Occipital lobe (tissue), 2 donors: ENCODE data around the gene ZNF587B. TPM values are rescaled to one million over a fixed set of nuclear protein-coding genes. Genes with fewer than 3 reads are reported as not detected.
A peak's percentile ranks its signal among the peaks of the same experiment; 100 is the strongest.
"Not testable (repeated sequence)": the region's sequence is repeated elsewhere in the genome, so short reads cannot be mapped to it uniquely, and the experiment has no call there.

ENCODE experiments used
- DNase-seq: peaks from one replicate; lab custom pipeline; 2025; lab: John Stamatoyannopoulos, UW
- total RNA-seq: library from RNA; depleted of rRNA; stranded (reverse); fragments of >200 nt; gene quantifications from one replicate; pipeline ENCODE4 v1.2.3, GENCODE V29; 2014

ZNF587B gene
- total RNA-seq, 1 donor from 2014 or later = 20.9 TPM

DNA sequence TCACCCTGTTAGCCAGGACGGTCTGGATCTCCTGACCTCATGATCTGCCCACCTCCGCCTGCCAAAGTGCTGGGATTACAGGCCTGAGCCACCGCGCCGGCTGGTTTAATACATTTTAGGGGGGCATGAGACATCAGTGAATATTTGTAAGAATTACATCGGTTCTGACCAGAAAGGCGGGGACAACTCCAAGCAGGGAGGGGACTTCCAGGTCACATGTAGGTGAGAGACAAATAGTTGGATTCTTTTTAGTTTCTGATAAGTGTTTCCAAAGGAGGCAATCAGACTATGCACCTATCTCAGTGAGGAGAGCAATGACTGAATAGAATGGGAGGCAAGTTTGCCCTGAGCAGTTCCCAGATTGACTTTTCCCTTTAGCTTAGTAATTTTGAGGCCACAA lies 11.7 kb upstream of the ZNF587B start:
- DNase-seq = no peak

DNA sequence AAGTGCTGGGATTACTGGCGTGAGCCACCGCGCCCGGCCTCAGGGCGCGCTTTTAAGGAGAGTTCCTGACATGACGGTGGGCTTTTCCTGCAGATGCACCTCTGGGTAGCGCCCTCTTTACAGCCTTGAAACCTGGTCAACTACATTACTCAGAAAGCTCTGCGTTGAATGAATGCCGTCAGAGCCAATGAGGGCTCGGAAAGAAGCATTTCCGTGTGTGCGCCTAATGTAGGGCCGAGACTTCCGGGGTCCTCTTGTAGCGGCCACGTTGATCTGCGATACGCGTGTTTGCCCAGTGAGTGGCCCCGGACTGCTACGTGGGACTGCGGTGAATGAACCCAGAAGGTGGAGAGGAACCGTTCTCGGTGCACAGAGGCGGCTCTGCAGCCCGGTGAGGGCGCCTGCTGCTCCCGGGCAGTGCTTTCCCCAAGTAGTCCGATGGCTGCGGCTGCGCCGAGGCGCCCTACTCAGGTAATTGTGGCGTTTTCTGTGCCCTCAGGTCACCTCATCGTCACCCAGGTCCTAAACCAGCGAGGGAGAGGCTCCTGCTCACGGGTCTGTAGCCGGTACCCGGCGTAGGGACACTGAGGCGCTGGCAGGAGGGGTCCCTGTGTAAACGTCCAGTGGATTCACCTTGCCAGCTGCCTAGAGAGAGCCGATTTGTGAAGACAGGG lies 10.5 kb upstream of the ZNF587B start:
- DNase-seq = peak; percentile 83

DNA sequence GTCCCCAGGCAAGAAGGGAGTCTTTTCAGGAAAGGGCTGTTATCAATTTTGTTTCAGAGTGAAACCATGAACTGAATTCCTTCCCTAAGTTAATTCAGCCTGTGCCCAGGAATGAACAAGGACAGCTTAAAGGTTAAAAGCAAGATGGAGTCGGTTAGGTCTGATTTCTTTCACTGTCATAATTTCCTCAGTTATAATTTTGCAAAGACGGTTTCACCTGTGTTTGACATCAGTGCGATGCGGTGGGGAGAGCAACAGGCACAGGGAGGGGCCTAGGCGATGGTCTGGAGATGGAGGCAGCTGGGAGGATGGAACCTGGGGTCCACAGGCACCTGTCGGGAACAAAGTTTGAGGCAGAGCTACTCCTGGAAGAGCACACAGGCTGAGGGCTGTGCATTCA lies 9.5 kb upstream of the ZNF587B start:
- DNase-seq = no peak

DNA sequence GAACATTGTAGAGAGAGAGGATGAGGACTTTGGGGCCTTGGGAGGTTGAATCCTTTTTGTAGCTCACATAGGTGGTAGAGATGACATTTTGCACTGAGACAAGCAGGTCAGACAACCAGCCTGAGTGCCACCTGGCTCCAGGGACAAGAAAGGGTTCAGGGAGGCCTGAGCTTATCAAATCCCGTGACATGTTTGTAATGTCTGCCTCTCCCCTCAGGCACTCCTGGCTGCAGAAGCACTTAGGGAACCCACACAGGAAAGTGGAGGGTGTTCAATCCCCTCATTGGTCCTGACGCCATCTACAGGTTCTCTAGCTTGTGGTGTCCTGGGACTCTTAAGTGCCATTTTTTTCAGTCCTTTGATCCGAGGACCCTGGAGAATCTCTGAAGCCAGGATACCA lies 9.0 kb upstream of the ZNF587B start:
- not testable (repeated sequence) for DNase-seq

DNA sequence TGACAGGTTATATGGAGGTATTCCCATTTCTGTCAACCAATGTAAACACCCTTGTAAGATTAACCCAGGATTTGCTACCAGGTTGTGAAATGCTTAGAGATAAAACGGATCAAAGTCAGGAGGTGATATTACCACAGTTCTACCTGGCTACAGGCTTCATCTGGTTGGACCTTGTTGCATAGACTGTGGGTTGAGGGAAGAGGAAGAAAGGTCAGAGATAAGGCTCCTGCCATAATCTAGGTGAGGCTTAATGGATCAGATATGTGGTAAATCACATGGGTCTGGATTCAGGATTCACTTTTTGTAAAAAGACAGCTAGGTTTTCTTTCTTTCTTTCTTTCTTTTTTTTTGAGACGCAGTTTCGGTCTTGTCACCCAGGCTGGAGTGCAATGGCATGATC lies 8.6 kb upstream of the ZNF587B start:
- DNase-seq = not testable (repeated sequence)

DNA sequence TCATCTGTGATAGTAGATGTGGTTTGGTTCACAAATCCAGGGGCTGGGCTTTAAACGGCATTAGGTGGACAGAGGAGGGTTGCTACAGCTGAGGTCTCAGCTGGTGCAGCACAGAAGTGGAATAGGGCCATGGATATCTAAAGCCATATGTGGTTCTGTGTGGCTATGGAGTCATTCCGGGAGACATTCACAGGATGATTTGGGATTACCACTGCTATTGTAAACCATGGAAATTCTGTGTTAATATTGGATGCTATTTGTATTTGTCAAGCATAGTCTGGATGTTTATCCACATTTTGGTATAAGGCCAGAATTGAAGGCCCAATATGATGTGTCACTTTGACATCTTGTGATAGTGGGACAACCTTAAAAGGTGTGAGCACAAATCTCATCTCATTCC lies 6.9 kb upstream of the ZNF587B start:
- DNase-seq = not testable (repeated sequence)

DNA sequence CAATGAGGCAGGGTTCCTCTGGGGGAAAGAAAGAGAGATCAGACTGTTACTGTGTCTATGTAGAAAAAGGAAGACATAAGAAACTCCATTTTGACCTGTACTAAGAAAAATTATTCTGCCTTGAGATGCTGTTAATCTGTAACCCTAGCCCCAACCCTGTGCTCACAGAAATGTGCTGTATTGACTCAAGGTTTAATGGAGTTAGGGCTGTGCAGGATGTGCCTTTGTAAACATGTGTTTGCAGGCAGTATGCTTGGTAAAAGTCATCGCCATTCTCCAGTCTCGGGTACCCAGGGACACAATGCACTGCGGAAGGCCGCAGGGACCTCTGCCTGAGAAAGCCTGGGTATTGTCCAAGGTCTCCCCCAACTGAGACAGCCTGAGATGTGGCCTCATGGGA lies 6.5 kb upstream of the ZNF587B start:
- DNase-seq = not testable (repeated sequence)

DNA sequence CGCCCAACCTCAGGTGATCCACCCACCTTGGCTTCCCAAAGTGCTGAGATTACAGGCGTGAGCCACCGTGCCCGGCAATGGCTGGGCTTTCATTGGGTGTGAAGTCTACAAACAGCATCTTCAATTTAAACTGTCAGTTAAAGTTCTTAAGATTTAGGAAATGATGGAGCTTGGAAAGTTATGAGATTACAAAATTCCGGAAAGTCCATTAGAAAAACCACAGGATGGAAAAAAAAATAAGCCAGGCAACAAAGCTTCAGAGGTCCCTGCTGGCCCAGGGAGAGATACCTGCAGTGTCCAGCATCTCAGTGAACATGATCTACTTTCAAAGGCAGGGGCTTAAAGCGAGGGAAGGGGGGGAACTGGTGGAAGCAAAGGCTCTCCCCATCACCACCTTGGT lies 4.6 kb upstream of the ZNF587B start:
- DNase-seq = no peak

DNA sequence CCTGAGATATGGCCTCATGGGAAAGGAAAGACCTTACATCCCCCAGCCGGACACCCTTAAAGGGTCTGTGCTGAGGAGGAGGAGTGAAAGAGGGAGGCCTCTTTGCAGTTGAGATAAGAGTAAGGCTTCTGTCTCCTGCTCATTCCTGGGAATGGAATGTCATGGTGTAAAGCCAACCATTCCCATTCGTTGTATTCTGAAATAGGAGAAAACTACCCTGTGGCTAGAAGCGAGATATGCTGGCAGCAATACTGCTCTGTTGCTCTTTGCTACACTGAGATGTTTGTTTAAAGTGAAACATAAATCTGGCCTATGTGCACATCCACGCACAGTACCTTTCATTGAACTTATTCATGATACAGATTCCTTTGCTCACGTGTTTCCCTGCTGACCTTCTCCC lies 783 bp upstream of the ZNF587B start:
- no peak for DNase-seq

DNA sequence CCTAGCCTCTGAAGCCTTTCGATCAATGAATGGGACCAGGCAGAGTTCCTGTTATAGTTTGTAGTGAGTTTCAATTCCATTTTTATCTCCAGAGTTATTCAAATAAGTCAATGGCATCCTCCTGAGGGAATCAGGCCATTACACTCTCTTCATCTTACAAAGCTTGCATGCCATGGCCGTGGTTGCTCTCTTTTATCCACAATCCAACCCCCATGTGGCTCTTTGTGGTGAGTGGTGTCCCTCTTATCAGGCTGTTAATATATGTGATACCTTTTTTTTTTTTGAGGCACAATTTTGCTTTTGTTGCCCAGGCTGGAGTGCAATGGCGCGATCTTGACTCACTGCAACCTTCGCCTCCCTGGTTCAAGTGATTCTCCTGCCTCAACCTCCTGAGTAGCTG lies 6.9 kb downstream of the ZNF587B start:
- DNase-seq = not testable (repeated sequence)

DNA sequence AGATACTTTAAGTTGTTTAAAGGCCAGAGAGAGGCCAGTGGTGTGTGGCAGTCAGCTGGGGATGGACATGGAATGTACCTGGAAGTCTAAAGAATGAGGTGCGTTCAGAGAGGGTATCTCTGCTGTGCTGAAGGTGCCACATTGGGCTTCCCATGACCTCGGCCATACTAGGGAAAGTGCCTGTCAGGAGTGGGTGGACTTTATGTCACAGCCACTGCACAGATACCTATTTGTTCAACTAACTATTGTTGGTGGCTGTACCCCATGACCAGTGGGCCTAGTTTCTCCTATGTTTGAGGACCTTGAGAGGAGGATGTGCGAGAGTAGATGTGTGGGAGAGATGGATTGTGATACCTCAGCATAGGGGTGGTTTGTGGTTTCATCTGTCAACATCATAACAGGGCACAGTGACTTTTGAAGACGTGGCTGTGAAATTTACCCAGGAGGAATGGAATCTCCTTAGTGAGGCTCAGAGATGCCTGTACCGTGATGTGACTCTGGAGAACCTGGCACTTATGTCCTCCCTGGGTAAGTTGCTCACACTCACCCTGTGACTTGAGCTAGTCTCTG lies 8.6 kb downstream of the ZNF587B start:
- DNase-seq = not testable (repeated sequence)

DNA sequence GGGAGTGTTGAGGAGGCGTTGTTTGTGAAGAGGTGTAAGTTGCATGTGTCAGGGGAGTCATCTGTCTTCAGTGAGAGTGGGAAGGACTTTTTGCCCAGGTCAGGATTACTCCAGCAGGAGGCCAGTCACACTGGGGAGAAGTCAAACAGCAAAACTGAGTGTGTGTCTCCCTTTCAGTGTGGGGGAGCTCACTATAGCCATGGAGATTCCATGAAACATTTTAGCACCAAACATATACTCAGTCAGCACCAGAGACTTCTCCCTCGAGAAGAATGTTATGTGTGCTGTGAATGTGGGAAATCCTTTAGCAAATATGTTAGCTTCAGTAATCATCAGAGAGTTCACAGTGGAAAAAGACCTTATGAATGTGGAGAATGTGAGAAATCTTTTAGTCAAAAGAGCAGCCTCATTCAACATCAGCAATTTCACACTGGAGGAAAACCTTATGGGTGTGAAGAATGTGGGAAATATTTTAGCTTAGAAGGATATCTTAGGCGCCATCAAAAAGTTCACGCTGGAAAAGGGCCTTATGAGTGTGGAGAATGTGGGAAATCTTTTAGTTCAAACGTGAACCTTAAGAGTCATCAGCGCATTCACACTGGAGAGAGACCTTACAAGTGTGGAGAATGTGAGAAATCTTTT lies 11.1 kb downstream of the ZNF587B start:
- DNase-seq = no peak

DNA sequence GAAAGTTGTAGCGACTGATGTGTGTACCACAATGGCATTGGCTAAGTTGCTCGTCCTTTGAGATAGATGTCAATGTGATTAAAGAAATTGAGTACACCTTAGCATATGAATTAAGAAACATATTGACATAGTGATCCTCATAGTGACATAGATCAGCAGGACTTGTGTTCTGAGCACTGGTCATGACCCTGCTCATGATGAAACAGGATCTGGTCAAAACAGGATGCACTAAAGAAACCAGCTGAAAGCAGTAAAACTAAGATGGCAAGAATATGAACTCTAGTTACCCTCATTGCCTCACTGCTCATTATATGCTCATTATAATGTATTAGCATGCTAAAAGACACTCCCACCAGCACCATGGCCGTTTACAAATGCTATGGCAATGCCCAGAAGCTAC lies 17.1 kb downstream of the ZNF587B start:
- not testable (repeated sequence) for DNase-seq

DNA sequence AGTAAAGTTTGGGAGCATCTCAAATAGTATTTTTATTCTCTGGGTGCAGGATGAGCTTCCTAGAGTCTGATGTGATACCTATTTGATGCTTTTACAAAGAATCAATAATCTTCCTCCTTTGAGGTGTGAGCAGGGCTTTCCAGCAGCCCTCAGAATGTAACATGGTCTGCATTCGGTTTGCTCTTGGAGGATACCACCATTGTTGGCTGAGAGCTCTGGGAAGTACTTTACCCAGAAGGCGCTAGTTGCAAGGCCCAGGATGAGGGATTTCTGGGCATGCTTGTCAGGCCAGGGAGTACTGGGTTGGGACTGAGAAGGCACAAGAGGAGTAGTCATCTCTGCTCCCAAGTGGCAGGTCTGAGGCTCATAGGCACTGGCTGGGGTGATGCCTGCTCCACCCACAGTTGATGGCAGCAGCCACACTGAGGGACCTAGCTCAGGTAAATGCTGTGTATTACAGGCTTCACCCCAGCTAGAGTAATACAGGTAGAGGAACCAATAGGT lies 19.1 kb downstream of the ZNF587B start:
- DNase-seq = not testable (repeated sequence)

DNA sequence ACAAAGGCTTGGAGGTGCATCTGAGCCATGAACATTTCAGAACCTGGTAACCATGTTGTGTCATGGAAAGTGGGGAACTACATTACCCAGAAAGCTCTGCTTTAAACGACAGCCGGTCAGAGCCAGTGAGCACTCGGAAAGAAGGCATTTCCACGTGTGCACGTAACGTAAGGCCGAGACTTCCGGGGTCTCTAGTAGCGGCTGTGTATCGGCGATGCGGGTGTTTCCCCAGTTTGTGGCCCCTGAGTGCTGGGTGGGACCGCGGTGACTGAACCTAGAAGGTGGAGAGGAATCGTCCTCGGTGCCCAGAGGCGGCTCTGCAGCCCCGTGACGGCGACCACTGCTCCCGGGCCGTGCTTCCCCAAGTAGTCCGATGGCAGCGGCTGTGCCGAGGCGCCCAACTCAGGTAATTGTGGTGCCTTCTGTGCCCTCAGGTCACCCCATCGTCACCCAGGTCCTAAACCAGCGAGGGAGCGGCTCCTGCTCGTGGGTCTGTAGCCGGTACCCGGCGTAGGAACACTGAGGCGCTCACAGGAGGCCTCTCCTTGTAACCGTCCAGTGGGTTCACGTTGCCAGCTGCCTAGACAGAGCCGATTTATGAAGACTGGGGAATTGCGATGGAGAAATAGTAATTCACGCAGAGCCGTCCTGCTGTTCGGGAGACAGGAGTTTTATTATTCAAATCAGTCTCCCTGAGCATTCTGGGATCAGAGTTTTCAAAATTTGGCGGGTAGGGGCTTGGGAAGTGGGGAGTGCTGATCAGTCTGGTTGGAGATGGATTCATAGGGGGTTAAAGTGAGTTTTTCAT lies 19.8 kb downstream of the ZNF587B start, which contains the start of gene ZNF587:
TSS of gene ZNF587 (plus strand) at position 194 of the 808 bp plus-strand sequence. CDS start at position 374, 180 bp downstream.
- DNase-seq = peak; percentile 75

DNA sequence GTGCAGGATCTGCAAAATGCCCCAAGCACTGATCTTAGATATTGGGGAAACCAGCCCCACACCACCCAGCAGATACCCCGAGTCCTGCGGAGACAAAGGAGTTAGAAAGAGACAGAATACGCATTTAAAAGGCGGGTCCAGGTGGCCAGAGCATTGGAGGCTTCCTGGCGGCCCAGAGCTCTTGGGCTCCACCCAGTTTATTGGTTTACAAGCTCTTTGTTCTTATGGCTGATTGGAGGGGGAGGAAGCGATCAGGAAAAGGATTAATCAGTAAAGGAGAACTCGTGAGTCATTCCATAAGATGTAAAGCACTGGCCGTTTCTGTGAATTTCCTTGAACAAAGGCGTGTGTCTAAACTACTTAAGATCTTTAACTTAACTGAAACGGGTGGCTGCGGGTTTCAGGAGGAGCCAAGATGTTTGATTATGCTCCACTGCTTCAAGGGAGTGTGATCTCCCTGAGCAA lies 20.5 kb downstream of the ZNF587B start:
- no peak for DNase-seq

DNA sequence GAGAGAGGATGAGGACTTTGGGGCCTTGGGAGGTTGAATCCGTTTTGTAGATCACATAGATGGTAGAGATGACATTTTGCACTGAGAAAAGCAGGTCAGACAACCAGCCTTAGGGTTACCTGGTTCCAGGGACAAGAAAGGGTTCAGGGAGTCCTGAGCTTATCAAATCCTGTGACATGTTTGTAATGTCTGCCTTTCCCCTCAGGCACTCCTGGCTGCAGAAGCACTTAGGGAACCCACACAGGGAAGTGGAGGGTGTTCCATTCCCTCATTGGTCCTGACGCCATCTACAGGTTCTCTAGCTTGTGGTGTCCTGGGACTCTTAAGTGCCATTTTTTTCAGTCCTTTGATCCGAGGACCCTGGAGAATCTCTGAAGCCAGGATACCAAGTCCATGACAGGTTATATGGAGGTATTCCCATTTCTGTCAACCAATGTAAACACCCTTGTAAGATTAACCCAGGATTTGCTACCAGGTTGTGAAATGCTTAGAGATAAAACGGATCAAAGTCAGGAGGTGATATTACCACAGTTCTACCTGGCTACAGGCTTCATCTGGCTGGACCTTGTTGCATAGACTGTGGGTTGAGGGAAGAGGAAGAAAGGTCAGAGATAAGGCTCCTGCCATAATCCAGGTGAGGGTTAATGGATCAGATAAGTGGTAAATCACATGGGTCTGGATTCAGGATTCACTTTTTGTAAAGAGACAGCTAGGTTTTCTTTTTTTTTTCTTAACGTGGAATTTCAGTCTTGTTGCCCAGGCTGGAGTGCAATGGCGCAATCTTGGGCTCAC lies 21.9 kb downstream of the ZNF587B start:
- DNase-seq = not testable (repeated sequence)

DNA sequence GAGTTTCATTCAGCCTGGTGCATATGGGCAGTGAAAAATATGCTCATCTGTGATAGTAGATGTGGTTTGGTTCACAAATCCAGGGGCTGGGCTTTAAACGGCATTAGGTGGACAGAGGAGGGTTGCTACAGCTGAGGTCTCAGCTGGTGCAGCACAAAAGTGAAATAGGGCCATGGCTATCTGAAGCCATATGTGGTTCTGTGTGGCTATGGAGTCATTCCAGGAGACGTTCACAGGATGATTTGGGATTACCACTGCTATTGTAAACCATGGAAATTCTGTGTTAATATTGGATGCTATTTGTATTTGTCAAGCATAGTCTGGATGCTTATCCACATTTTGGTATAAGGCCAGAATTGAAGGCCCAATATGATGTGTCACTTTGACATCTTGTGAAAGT lies 24.0 kb downstream of the ZNF587B start:
- DNase-seq = not testable (repeated sequence)

DNA sequence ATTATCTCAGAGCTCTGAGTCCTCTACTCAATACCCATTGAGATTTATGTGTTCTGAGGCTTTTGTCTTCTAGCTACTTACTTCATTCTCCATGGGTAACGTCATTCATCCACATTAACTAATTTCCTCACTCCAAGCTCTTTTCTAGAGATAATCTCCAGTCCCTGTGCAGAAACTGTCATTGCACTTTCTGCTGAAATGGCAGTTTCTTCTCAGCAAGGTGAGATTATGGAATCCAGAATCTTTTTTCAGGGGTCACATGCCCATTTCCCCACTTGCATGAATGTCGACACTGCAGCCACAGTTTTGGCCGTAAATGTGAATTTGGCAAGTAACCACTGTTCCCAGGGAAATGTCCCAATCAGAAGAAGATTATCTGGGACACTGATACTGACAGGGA lies 32.3 kb downstream of the ZNF587B start:
- DNase-seq = not testable (repeated sequence)

DNA sequence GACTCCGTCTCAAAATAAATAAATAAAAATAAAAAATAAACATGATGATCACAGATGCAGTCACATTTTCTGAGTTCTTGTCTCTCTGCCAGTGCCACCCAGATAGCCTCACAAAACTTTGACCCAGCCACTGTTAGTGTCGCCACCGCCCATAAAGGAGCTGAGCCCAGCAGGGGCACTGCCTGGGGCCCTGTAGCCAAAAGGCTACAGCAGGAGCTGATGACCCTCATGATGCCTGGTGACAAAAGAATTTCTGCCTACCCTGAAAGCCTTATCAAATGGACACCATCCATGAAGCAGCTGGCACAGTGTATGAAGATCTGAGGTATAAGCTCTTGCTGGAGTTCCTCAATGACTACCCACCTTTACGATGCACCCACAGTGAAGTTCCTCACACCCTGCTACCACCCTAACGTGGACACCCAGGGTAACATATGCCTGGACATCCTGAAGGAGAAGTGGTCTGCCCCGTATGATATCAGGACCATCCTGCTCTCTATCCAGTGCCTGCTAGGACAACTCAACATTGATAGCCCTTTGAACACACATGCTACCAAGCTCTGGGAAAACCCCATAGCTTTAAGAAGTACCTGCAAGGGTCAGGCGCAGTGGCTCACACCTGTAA lies 37.9 kb downstream of the ZNF587B start:
- DNase-seq = no peak
